ENCODE data around the gene MBD3L2. TPM values are rescaled to one million over a fixed set of nuclear protein-coding genes. Genes with fewer than 3 reads are reported as not detected.
"Not testable (repeated sequence)": the region's sequence is repeated elsewhere in the genome, so short reads cannot be mapped to it uniquely, and the experiment has no call there.

MBD3L2 gene
- not detected for total RNA-seq

GRCh38 chr19:7049021-7049420 lies at the start of gene MBD3L2:
Gene MBD3L2 (plus strand): TSS chr19:7049321. CDS start chr19:7049374, 53 bp downstream.
- H3K36me3 Mint-ChIP-seq (ENCODE audit: low read depth); DNase-seq; POLR2A ChIA-PET; H3K27ac Mint-ChIP-seq; H3K4me1 Mint-ChIP-seq; H3K4me3 Mint-ChIP-seq; H3K27me3 Mint-ChIP-seq; CTCF ChIA-PET; H3K9me3 Mint-ChIP-seq: not testable (repeated sequence)

- Mint-ChIP-seq H3K4me1 (peaks cover 7% of the 10 kb centered on the region), H3K4me3 (no peak overlapping the region), H3K27me3 (no peaks in the 10 kb centered on the region), H3K36me3 (ENCODE audit: low read depth) (peaks cover 3% of the 10 kb centered on the region), H3K27ac (no peak overlapping the region), H3K9me3 (peaks cover 7% of the 10 kb centered on the region)
- ChIA-PET CTCF (no interaction called here), POLR2A (no interaction called here)
- no peak for DNase-seq
Measured at GRCh38 chr19:6999933-7000332, 49.2 kb upstream of the MBD3L2 start.

- Mint-ChIP-seq H3K27me3 (no peaks in the 10 kb centered on the region), H3K36me3 (ENCODE audit: low read depth) (no peaks in the 10 kb centered on the region)
- POLR2A ChIA-PET = no interaction called here
Measured at GRCh38 chr19:7000333-7000732, 48.8 kb upstream of the MBD3L2 start.

GRCh38 chr19:7000816-7001215 lies 48.3 kb upstream of the MBD3L2 start:
- Mint-ChIP-seq H3K9me3 (no peaks in the 10 kb centered on the region), H3K27ac (no peak overlapping the region), H3K36me3 (ENCODE audit: low read depth) (no peaks in the 10 kb centered on the region), H3K4me3 (no peak overlapping the region), H3K4me1 (peaks cover 7% of the 10 kb centered on the region), H3K27me3 (no peaks in the 10 kb centered on the region)
- CTCF ChIA-PET = interaction anchor here (0.5 kb wide), 1 partner anchor 335 kb away, joined by 6 read pairs; no protein-coding TSS in a partner anchor
- POLR2A ChIA-PET = no interaction called here
- DNase-seq = no peak

More at GRCh38 chr19:7000333-7000732, 48.8 kb upstream of the MBD3L2 start:
- CTCF ChIA-PET = no interaction called here
- H3K9me3 Mint-ChIP-seq = peaks cover 3% of the 10 kb centered on the region
- peaks cover 7% of the 10 kb centered on the region for H3K4me1 Mint-ChIP-seq
- no peak overlapping the region for H3K27ac Mint-ChIP-seq
- DNase-seq = no peak
- H3K4me3 Mint-ChIP-seq = no peak overlapping the region

GRCh38 chr19:7004313-7004931 lies 44.7 kb upstream of the MBD3L2 start:
- H3K27me3 Mint-ChIP-seq = no peaks in the 10 kb centered on the region
- no peak overlapping the region for H3K27ac Mint-ChIP-seq
- H3K4me3 Mint-ChIP-seq = no peak overlapping the region
- no peaks in the 10 kb centered on the region for H3K36me3 Mint-ChIP-seq (ENCODE audit: low read depth)
- H3K9me3 Mint-ChIP-seq = peaks cover 3% of the 10 kb centered on the region
- peaks cover 12% of the 10 kb centered on the region for H3K4me1 Mint-ChIP-seq
- no peak for DNase-seq
- POLR2A ChIA-PET = no interaction called here
- CTCF ChIA-PET = interaction anchor here (0.6 to 1.0 kb wide), 2 partner anchors 33 to 518 kb away, joined by 3 to 4 read pairs; no protein-coding TSS in a partner anchor

- Mint-ChIP-seq H3K27ac (no peak overlapping the region), H3K4me1 (peaks cover 25% of the 10 kb centered on the region), H3K9me3 (peaks cover 6% of the 10 kb centered on the region), H3K27me3 (no peaks in the 10 kb centered on the region), H3K4me3 (no peak overlapping the region), H3K36me3 (ENCODE audit: low read depth) (no peaks in the 10 kb centered on the region)
- no peak for DNase-seq
- ChIA-PET CTCF (no interaction called here), POLR2A (no interaction called here)
Measured at GRCh38 chr19:7006135-7006704, 42.9 kb upstream of the MBD3L2 start.

- CTCF ChIA-PET = no interaction called here
- DNase-seq = no peak
- Mint-ChIP-seq H3K4me1 (peaks cover 25% of the 10 kb centered on the region), H3K9me3 (peaks cover 8% of the 10 kb centered on the region), H3K27ac (no peak overlapping the region), H3K4me3 (no peak overlapping the region), H3K36me3 (ENCODE audit: low read depth) (no peaks in the 10 kb centered on the region), H3K27me3 (no peaks in the 10 kb centered on the region)
- POLR2A ChIA-PET = no interaction called here
Measured at GRCh38 chr19:7007859-7008258, 41.3 kb upstream of the MBD3L2 start.

- H3K4me3 Mint-ChIP-seq = no peak overlapping the region
- no peaks in the 10 kb centered on the region for H3K36me3 Mint-ChIP-seq (ENCODE audit: low read depth)
- peaks cover 31% of the 10 kb centered on the region for H3K4me1 Mint-ChIP-seq
- no peak overlapping the region for H3K27ac Mint-ChIP-seq
- CTCF ChIA-PET = no interaction called here
- no peak for DNase-seq
- POLR2A ChIA-PET = no interaction called here
- peaks cover 8% of the 10 kb centered on the region for H3K9me3 Mint-ChIP-seq
- no peaks in the 10 kb centered on the region for H3K27me3 Mint-ChIP-seq
Measured at GRCh38 chr19:7010722-7011593, 38.2 kb upstream of the MBD3L2 start.

GRCh38 chr19:7013678-7014077 lies 35.4 kb upstream of the MBD3L2 start:
- no peak overlapping the region for H3K4me3 Mint-ChIP-seq
- ChIA-PET POLR2A (interaction anchor here (0.7 kb wide), 1 partner anchor 57 kb away, joined by 3 read pairs; no protein-coding TSS in a partner anchor), CTCF (interaction anchor here (1.2 kb wide), 1 partner anchor 86 kb away, joined by 4 read pairs; no protein-coding TSS in a partner anchor)
- H3K9me3 Mint-ChIP-seq = peaks cover 5% of the 10 kb centered on the region
- H3K4me1 Mint-ChIP-seq = peaks cover 29% of the 10 kb centered on the region
- peak overlapping the region; percentile 32 for H3K27ac Mint-ChIP-seq
- H3K27me3 Mint-ChIP-seq = no peaks in the 10 kb centered on the region
- no peaks in the 10 kb centered on the region for H3K36me3 Mint-ChIP-seq (ENCODE audit: low read depth)
- DNase-seq = no peak

- Mint-ChIP-seq H3K4me3 (no peak overlapping the region), H3K36me3 (ENCODE audit: low read depth) (no peaks in the 10 kb centered on the region), H3K27me3 (no peaks in the 10 kb centered on the region), H3K4me1 (peaks cover 2% of the 10 kb centered on the region), H3K9me3 (no peaks in the 10 kb centered on the region), H3K27ac (no peak overlapping the region)
- ChIA-PET POLR2A (no interaction called here), CTCF (no interaction called here)
- no peak for DNase-seq
Measured at GRCh38 chr19:7018828-7019227, 30.3 kb upstream of the MBD3L2 start.

GRCh38 chr19:7021331-7021730 lies 27.8 kb upstream of the MBD3L2 start, which contains the start of gene MBD3L2B:
Gene MBD3L2B (minus strand): TSS chr19:7021431. CDS start chr19:7021397, 34 bp downstream.
- H3K27me3 Mint-ChIP-seq; H3K4me1 Mint-ChIP-seq; H3K9me3 Mint-ChIP-seq; H3K27ac Mint-ChIP-seq; POLR2A ChIA-PET; H3K36me3 Mint-ChIP-seq (ENCODE audit: low read depth); CTCF ChIA-PET; DNase-seq; H3K4me3 Mint-ChIP-seq: not testable (repeated sequence)

- H3K4me1 Mint-ChIP-seq; CTCF ChIA-PET; H3K36me3 Mint-ChIP-seq (ENCODE audit: low read depth): not testable (repeated sequence)
Measured at GRCh38 chr19:7028790-7029189, 20.3 kb upstream of the MBD3L2 start.

GRCh38 chr19:7030278-7030677 lies 18.8 kb upstream of the MBD3L2 start, which contains the start of gene MBD3L5:
Gene MBD3L5 (plus strand): TSS chr19:7030578. CDS start chr19:7030612, 34 bp downstream.
- H3K36me3 Mint-ChIP-seq (ENCODE audit: low read depth); POLR2A ChIA-PET; CTCF ChIA-PET; H3K9me3 Mint-ChIP-seq; H3K4me3 Mint-ChIP-seq; H3K27me3 Mint-ChIP-seq; H3K4me1 Mint-ChIP-seq; H3K27ac Mint-ChIP-seq; DNase-seq: not testable (repeated sequence)

More at GRCh38 chr19:7028790-7029189, 20.3 kb upstream of the MBD3L2 start:
- POLR2A ChIA-PET, H3K27ac Mint-ChIP-seq, DNase-seq, H3K4me3 Mint-ChIP-seq, H3K9me3 Mint-ChIP-seq, H3K27me3 Mint-ChIP-seq: not testable (repeated sequence)
